NCI-H526 (cell line): ENCODE results near the gene SCGB1A1.
A peak's percentile ranks its signal among the peaks of the same experiment; 100 is the strongest.
"Not testable (repeated sequence)": the region's sequence is repeated elsewhere in the genome, so short reads cannot be mapped to it uniquely, and the experiment has no call there.

Experiments
- DNase-seq, 2 experiments: peaks; one replicate each; lab custom pipeline; 2025; lab: John Stamatoyannopoulos, UW

The SCGB1A1 gene

DNA sequence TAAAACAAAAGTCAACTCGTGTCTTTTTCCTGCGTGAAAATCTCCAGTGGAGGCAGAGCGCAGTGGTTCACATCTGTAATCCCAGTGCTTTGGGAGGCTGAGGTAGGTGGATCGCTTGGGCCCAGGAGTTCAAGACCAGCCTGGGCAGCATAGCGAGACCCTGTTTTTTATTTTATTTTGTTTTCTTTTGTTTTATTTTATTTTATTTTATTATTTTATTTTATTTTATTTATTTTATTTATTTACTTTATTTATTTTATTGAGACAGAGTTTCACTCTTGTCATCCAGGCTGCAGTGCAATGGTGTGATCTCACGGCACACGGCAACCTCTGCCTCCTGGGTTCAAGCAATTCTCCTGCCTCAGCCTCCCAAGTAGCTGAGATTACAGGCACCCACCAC lies 31.1 kb downstream of the SCGB1A1 start:
- DNase-seq = not testable (repeated sequence)

DNA sequence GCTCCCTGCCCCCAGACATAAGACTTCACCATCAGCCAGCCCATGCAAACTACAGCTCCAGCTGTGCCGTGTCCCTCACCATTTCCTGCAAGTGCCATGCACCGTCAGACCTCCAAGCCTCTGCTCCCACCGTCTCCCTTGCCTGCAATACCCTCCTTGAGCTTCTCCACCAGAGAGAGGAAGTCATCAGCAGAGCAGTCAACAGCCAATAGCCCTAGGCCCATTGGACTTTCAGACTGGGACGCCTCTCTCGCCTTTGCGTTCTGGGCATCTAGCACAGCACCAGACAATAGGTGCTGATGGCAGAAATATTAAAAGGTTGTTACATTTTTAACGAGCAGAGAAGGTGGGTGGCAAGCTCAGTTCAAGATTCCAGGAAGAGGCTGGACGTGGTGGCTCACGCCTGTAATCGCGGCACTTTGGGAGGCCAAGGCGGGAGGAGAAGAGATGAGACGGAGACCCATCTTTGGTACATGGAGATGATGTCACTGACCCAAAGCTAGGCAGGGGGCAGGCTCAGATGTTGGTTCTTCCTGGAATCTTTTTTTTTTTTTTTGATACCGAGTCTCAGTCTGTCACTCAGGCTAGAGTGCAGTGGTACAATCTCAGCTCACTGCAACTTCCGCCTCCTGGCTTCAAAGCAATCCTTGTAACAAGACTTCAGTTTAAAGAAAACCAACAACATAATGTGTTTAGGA lies 31.9 kb downstream of the SCGB1A1 start:
- no peak for DNase-seq

DNA sequence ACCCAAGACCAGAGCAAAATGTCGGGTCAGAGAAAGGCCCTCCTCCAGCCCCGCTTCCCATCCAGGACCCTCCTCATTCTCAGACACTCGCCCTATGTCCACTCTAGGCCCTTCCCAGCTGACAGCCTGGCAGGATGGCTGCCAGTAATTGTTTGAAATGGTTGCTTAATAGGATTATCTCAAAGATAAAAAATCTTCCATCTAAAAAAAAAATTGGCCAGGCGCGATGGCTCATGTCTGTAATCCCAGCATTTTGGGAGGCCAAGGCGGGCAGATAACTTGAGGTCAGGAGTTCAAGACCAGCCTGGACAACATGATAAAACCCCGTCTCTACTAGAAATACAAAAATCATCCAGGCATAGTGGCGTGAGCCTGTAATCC lies 32.4 kb downstream of the SCGB1A1 start:
- DNase-seq = no peak

DNA sequence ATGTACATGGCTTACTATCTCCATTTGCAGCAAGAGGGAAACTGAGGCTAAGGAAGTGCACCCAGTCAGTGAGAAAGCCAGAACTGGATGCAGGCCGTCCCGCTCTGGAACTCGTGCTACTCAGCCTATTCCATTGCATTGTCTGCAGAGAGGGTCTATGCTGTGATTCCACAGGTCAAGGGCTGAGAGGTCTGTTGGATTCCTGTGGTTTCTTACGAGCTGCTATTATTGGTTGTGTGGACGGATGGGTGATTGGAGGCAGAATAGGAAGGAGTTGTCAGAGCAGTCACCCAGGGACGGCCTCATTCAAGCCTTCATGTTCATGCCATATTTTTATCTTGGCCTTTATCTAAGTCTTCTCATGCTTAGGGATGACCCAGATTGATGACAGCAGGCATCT lies 33.4 kb downstream of the SCGB1A1 start:
- DNase-seq = no peak

DNA sequence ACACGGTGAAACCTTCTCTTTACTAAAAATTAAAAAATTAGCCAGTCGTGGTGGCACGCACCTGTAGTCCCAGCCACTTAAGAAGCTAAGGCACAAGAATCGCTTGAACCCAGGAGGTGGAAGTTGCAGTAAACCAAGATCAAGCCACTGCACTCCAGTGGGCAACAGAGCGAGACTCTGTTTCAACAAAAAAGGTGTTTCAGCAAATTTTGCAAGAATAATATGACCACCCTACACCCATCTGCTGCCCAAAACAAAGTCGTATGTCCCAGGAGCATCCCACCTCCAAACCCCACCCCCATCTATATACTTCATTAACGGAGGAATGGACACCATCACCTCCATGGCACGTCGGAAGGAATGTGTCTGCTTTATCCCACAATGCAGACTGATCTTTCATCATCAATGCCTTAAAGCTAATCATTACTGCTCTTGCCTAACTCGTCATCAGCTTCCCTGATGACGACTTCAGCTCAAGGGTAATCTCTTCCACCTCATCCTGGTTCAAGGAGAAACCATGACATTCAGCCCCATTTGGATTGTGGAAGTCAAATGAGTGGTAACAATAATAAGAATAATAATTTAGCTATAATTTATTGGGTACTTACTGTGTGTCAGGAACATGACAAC lies 34.1 kb downstream of the SCGB1A1 start:
- DNase-seq = no peak

DNA sequence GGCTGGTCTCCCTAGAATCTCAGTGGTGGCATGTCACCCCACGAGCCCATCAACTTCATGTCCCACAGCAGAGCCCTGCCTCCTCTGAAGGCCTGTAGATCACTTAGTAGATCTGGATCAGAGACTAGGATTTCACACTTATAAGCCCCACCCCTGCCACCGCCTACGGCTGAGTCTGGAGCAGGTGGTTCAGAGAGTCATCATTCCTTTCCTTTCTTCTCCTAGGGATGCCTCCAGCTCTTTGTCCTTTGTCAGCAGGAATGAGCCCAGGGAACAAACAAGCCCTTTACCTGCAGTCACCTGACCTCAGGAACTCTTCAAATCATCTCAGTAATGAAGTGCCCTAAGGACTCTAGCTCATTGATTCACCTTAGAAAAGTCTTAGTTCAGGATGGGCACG lies 37.8 kb downstream of the SCGB1A1 start:
- peak; percentile 39 to 64 for DNase-seq

DNA sequence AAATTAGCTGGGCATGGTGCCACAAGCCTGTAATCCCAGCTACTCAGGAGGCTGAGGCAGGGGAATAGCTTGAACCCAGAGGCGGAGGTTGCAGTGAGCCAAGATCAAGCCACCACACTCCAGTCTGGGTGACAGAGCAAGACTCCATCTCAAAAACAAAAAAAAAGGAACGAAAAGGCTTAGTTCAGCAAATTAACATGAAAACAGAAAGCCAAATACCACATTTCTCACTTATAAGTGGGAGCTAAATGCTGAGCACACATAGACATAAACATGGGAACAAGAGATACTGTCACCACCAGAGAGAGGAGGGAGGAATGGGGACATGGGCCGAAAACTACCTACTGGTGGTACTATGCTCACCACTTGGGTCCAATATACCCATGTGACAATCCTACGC lies 38.6 kb downstream of the SCGB1A1 start:
- DNase-seq = peak in 1 of 2 experiments; percentile 65

DNA sequence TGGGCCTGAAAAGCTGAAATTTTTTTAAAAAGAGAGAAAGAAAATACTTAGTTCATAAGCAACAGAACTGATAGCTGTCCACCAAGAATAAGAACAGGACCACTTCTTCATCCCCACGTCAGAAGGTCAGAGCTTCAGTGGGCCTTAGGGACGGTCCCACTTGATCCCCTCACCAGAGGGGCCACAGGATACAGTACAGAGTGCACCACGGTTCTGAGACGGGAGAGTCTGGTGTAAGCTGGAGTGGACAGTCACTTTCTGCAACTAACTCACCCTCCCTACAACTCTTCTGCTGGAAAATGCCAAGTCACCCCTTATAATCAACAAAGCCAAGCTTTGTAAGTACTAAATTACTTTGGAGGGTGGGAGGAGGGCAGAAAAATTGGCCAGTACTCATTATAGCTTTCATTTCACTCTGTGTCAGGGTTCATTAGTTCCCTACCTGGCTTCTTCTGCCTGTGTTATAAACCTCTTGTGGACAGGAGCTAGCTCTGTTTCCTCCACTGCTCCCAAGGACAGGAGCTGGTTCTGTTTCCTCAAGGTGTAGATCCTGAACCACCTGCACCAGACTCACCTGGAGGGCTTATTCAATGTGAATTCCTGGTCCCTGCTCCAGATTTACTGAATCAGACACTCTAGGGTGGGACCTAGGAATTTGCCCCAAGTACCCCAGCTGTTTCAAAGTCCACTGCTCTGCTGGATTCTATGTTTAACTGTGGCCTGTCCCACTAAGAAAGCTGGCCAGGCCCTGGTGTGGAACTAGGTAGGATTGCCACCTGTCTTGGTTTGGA lies 39.6 kb downstream of the SCGB1A1 start:
- peak; percentile 56 to 76 for DNase-seq

DNA sequence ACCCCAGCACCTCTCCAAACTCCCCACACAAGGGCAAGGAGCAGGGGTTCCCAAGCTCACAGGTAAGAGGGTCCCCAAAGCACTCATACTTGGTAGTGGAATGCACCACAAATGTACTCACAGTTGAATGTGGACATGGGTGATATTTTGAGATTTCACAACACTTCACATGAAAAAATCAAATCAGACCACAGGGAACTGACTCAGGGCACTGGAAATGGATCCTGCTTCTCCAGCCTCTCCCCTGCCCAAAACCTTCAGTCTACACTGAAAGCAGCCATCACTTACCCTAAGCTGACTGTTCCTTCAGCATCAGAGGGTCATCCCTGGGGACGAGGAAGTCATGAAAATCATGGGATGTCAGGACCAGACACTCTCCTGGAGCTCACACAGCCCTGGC lies 40.2 kb downstream of the SCGB1A1 start:
- no peak for DNase-seq

DNA sequence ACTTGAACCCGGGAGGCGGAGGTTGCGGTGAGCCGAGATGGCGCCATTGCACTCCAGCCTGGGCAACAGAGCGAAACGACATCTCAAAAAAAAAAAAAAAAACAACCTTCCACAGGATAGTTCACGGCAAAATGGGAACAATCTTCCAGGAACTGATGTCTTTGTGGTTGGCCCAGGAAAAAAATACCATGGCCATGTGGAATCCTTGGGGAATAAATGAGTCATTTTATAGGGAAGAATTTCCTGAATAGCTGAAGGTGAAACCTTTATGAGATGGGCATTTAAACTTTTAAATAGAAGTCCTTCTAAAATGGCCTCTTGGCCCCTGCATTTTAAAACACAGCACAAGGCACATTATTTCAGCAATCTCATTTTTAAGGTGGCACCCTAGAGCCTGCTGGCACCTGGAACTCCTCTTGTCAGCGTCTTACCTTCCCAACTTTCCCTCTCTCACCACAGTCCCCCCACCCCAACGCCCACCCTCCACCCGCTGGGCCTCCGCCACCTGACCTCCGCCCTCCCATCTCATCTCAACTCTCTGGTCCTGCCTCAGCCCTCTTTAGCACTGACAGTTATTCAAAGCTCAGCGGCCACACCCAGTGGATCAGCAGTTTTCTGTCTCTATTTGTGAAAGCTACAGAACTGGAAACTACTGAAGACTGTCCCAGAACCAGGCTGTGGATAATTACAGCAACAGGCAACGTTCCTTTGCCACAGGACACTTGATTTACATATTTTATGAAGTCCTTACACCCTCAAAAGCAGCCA lies 43.1 kb downstream of the SCGB1A1 start:
- peak; percentile 98 to 99 for DNase-seq

DNA sequence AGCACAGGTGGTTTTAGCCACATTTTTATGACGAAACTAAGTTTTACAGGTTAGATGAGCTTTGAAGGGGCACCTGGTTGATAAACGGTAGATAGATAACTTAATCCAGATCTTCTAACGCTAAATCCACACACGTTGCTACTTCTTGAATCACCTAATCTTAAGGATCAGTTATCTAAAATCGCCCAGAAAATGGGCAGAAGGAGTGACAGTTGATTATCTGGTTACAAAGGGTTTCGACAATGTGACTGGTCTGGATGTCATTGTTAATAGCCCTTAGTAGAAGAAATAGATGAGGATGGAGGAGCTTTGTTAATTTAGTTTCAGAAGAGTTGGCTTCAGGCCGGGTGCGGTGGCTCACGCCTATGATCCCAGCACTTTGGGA lies 43.7 kb downstream of the SCGB1A1 start:
- peak in 1 of 2 experiments; percentile 82 for DNase-seq

DNA sequence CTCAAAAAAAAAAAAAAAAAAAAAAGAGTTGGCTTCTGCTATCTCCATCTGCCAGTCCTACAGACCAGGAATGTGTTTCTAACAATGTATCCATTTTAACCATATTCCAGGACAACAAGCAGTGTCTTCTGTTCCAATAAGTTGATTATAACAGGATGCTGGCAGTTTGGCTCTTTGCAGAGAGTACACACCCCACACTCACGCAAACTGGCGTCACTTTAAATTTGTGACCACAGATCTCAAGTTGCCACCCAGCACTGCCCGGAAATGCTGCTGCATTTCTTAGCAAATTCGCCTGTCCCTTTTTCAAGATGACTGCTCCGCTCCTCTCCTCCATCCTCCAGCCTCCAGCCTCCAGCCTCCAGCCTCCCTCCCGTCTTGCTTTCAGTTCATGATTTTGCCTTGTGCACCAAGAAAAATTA lies 44.3 kb downstream of the SCGB1A1 start:
- no peak for DNase-seq

DNA sequence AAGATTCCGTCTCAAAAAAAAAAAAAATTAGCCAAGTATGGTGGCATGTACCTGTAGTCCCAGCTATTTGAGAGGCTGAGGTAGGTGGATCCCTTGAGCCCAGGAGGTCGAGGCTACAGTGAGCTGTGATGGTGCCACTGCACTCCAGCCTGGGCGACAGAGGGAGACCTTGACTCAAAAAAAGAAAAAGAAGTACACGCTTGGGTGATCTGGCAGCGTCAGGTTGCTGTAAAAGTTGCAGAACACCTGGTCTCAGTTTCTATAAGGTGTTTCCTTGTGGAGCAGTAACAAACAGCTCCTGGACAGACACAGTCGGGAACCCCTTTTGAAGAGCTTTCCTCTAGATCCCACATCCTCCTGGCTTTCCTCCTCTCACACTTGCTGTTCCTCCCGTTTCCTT lies 45.8 kb downstream of the SCGB1A1 start:
- DNase-seq = peak in 1 of 2 experiments; percentile 59

DNA sequence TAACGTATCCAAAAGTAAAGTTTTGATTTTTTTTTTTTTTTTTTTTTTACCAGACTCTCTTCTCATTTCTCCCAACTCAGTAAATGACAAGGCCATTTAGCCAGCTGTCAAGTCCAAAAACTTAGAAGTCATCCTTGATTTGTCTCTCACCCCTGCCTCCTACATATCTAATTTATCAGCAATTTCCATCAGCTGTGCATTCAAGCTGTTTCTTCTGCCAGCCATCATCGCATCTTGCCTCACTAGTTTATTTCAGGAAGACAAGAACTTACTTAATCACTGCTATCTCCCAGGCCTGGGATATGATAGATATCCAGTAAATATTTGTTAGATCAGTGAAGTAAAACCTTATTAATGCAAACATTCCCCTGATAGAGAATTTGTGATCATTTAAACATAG lies 47.6 kb downstream of the SCGB1A1 start:
- DNase-seq = peak in 1 of 2 experiments; percentile 60

DNA sequence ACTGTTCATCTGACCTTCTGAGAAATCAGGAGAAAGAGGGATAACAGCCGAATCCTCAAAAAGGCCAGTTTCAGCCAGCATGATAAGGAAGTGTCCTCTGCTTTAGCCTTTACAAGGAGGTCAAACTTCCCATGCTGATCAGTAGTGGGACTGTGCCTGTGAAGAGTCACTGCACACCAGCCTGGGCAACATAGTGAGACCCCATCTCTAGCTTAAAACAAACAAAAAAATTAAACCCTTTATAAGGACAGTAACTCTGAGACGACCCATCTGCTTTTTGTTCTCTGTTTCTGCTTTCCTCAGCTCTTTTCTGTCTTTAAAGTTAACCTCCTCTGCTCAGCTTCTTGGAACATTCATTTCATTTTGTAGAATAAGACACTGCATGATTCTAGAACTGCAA lies 49.7 kb downstream of the SCGB1A1 start:
- no peak for DNase-seq

DNA sequence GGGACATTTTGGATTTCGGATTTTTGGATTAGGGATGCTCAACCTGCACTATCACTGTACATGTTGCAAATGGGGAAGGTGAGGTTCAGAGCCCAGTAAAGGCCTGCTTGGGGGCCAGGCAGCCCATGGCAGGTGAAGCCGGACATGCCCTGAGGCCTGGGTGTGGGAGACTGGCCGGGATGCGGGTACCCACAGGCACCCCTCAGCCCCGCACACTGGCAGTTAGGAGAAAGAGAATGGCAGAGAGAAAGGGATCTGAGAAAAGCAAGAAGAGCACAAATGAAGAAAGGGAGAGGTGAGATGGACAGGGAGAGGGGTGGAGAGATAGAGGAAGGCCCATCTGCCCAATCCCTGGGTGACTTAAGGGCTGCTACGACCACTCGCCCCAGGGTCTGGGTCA lies 52.8 kb downstream of the SCGB1A1 start:
- DNase-seq = no peak

DNA sequence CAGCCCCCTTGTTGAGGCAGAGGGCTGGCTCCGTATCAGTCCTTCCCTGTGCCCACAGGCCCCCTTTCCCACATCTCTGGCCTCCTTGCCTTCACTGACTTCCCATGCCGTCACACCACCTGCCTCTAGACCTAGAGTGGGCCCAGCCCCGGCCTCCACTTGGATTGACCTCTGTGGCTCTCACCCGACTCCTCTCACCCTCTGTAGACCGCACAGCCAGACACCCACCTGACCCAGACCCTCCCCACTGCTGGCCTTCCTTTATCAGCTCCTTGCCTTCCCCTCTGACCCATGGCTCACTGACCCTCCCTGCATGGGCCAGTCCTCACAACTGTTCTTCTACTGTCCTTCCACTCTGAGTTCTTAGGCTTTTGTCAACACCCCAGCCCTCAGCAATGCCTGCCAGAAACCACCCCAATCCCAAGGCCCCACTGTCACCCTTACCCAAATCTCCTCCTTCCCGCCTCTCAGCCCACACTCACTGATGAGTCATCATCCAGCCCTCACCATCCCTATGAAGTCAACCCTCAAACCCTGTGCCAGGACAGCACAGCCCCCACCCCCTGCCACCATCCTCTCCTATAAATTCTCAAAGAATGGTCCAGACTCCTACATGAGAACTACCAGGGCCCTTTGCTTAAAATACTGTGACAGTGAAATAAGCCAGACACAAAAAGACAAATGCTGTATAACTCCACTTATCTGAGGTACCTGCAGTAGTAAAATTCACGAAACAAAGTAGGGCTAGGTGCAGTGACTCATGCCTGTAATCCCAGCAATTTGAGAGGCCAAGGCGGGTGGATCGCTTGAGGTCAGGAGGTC lies 53.4 kb downstream of the SCGB1A1 start:
- no peak for DNase-seq
